HG02763 (cell line): Measurements from ENCODE around the gene C3.

Experiments
- ATAC-seq: cut with Tn5 transposase; IDR thresholded peaks from one replicate; pipeline ENCODE4 v1.9.1; 2021; ENCODE audit warnings: mild to moderate bottlenecking, moderate library complexity; ENCODE audit not compliant: unreplicated experiment

The C3 gene

GRCh38 chr19:6731822-6732221, 11.4 kb upstream of the C3 start:
- no peak for ATAC-seq

GRCh38 chr19:6730941-6731670, 10.7 kb upstream of the C3 start:
- ATAC-seq = no peak

- ATAC-seq = no peak
Observed at GRCh38 chr19:6730153-6730804, 9.8 kb upstream of the C3 start.

- ATAC-seq = no peak
Observed at GRCh38 chr19:6729573-6730152, 9.2 kb upstream of the C3 start.

- no peak for ATAC-seq
Observed at GRCh38 chr19:6728346-6728745, 7.9 kb upstream of the C3 start.

GRCh38 chr19:6725513-6726231, 5.2 kb upstream of the C3 start:
- no peak for ATAC-seq

- no peak for ATAC-seq
Observed at GRCh38 chr19:6724631-6725492, 4.4 kb upstream of the C3 start.

- ATAC-seq = no peak
Observed at GRCh38 chr19:6723738-6724137, 3.3 kb upstream of the C3 start.

GRCh38 chr19:6723108-6723618, 2.7 kb upstream of the C3 start:
- ATAC-seq = no peak

GRCh38 chr19:6721773-6722172, 1.3 kb upstream of the C3 start:
- no peak for ATAC-seq

- no peak for ATAC-seq
Observed at GRCh38 chr19:6721138-6721474, 656 bp upstream of the C3 start.

GRCh38 chr19:6719992-6720368, 470 bp downstream of the C3 start:
- no peak for ATAC-seq

- no peak for ATAC-seq
Observed at GRCh38 chr19:6719540-6719861, 949 bp downstream of the C3 start.

GRCh38 chr19:6718741-6719539, 1.5 kb downstream of the C3 start:
- ATAC-seq = no peak

GRCh38 chr19:6718111-6718740, 2.2 kb downstream of the C3 start:
- no peak for ATAC-seq

- no peak for ATAC-seq
Observed at GRCh38 chr19:6717441-6717971, 2.9 kb downstream of the C3 start.

GRCh38 chr19:6717036-6717435, 3.4 kb downstream of the C3 start:
- ATAC-seq = no peak

- ATAC-seq = no peak
Observed at GRCh38 chr19:6716610-6716970, 3.9 kb downstream of the C3 start.

- no peak for ATAC-seq
Observed at GRCh38 chr19:6714749-6715555, 5.5 kb downstream of the C3 start.
